GM21360 (cell line): ENCODE data around the gene SIRPA.

ENCODE experiments used
- ATAC-seq: cut with Tn5 transposase; IDR thresholded peaks from one replicate; pipeline ENCODE4 v1.9.1; 2021; ENCODE audit warnings: mild to moderate bottlenecking, moderate library complexity; ENCODE audit not compliant: unreplicated experiment

The SIRPA gene

GRCh38 chr20:1887321-1887720 lies 7.9 kb upstream of the SIRPA start:
- no peak for ATAC-seq

GRCh38 chr20:1887756-1888155 lies 7.5 kb upstream of the SIRPA start:
- no peak for ATAC-seq

GRCh38 chr20:1888796-1889463 lies 6.3 kb upstream of the SIRPA start:
- ATAC-seq, result no peak

GRCh38 chr20:1890469-1891262 lies 4.5 kb upstream of the SIRPA start:
- no peak for ATAC-seq

GRCh38 chr20:1891263-1892118 lies 3.7 kb upstream of the SIRPA start:
- ATAC-seq, result no peak

- ATAC-seq, result no peak
Measured at GRCh38 chr20:1892119-1892385, 3.2 kb upstream of the SIRPA start.

GRCh38 chr20:1893721-1894470 lies 1.3 kb upstream of the SIRPA start:
- no peak for ATAC-seq

- ATAC-seq, result no peak
Measured at GRCh38 chr20:1894471-1894950, 696 bp upstream of the SIRPA start.

GRCh38 chr20:1895674-1896483 lies 672 bp downstream of the SIRPA start:
- ATAC-seq, result no peak

- ATAC-seq, result no peak
Measured at GRCh38 chr20:1896484-1897258, 1.5 kb downstream of the SIRPA start.

- peak; percentile 9 for ATAC-seq
Measured at GRCh38 chr20:1897541-1897940, 2.3 kb downstream of the SIRPA start.

GRCh38 chr20:1897965-1898464 lies 2.8 kb downstream of the SIRPA start:
- ATAC-seq, result peak; percentile 51

GRCh38 chr20:1898482-1899240 lies 3.5 kb downstream of the SIRPA start:
- no peak for ATAC-seq

GRCh38 chr20:1899241-1899525 lies 4.0 kb downstream of the SIRPA start:
- no peak for ATAC-seq

GRCh38 chr20:1900321-1900801 lies 5.2 kb downstream of the SIRPA start:
- no peak for ATAC-seq

GRCh38 chr20:1901704-1902103 lies 6.5 kb downstream of the SIRPA start:
- ATAC-seq, result no peak

- no peak for ATAC-seq
Measured at GRCh38 chr20:1902188-1902587, 7.0 kb downstream of the SIRPA start.

GRCh38 chr20:1904135-1904534 lies 8.9 kb downstream of the SIRPA start:
- no peak for ATAC-seq
